GM18508 (cell line): ENCODE results near the gene ATRNL1.

Experiments used
- ATAC-seq: cut with Tn5 transposase; IDR thresholded peaks from one replicate; pipeline ENCODE4 v1.9.1; 2021; ENCODE audit warnings: moderate number of reproducible peaks; ENCODE audit not compliant: insufficient read depth, unreplicated experiment

Gene ATRNL1

DNA sequence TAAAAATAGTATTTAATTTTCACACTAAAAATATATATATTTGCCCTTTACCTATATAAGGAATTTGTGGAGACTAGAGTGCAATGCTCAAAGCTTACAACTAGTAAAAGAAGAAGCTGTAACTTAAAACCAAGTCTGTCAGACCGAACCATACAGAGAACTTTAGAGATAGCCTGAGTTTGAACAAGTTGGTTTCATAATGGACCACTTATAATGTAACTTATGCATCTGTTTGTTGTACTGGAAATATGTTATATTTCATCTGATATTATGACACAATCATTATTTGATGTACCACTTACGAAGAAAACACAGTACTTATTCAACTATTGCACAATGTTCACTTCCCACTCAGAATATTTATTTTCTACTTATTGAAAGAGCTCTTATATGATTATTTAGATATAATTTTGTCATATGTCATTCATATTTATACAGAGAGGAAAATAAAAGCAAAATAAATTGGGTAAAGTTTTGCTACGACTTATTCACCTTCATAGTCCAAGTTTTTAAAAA is 462.8 kb downstream of the ATRNL1 start:
- ATAC-seq, result no peak

DNA sequence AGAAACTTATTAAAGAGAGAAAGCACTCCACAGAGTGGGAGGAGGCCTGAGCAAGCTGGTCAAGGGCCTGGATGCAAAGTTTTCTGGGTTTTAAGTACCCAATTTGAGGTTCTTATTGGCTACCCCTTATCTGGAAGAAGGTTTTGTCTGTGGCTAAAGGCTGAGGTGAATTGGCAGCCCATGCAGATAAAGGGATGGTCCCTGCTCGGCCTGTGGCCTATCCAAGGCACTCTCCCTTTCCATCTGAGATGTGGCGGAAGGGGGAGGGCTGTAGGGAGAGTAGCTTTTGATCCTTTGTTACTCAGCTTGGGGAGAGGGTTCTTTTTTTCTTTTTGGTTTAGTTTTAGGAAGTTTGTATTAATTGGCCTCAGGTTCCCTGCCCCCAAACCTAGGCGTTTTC is 465.1 kb downstream of the ATRNL1 start:
- no peak for ATAC-seq

DNA sequence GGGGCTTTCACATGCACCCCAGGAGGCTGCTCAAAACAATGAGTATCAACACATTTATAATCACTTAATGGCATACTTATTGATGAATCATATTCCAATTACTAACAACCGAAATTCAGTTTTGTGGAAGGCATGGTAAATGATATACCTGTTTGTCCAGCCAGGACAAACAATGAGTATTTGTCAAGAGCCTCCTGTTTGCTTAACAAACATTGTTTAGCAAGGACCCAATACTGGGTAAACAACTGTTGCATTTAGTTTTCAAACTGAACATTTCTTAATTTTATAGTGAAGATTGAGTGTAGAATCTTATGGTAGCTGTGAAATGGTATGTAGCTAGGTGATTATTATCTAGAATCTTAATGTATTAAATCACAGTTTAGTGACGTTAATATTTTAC is 473.7 kb downstream of the ATRNL1 start:
- ATAC-seq, result no peak

DNA sequence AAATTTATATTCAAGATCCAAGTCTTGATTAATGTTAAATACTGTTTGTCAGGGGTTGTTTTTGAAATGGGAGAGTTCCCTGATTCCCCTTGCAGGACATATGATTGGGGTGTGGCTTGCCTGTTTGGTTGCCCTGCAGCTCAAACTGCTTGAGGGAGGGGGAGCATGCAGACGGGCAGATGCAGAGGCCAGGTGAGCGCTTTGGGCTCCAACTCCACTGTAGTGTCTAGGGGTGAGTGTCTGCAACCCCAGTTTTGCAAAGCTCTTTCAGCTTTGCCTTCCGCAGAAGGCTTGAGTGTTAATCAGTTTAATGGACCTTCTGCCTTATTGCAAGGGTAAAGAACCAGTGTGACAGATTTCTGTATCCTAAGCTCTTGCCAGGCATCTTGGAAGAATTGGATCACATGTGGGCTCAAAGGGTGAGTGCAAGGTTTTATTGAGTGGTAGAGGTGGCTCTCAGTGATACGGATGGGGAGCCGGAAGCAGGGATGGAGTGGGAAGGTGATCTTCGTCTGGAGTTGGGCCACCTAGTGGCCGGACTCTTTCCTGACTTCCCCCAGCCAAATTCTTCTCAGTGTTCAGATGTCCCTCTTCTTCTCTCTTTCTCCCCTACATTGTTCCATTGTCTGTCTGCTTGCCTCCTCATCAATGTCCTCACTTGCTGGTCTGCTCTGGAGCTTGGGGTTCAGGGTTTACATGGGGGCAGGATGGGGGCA is 479.7 kb downstream of the ATRNL1 start:
- no peak for ATAC-seq

DNA sequence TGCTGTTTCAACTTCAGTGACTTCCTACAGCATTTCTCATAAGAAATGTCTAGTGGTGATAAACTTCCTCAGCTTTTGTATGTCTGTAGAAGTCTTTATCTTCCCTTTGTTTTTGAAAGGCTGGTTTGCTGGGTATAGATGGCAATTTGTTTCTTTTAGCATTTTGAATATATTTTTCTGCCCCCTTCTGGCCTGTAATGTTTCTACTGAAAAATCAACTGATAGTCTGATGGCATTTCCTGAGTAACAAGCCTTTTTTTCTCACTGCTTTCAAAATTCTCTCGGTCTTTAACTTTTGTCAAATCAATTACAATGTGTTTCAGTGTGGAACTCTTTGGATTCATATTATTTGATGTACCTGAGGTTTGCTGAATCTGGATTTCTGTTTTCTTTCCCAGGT is 487.1 kb downstream of the ATRNL1 start:
- ATAC-seq, result no peak

DNA sequence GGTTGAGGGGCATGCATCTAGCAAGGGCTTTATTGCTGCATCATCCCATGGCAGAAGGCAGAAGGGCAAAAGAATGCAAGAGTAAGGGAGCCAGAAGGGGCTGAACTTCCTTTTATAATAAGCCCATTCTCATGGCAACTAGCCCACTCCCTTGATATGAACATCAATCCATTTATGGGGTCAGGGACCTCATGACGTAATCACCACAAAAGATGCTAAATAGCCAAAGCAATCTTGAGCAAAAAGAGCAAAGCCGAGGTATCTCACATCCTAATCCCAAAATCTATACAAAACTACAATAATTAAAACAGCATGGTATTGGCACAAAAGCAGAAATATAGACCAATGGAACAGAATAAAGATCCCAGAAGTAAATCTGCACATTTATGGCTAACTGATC is 499.9 kb downstream of the ATRNL1 start:
- ATAC-seq, result no peak

DNA sequence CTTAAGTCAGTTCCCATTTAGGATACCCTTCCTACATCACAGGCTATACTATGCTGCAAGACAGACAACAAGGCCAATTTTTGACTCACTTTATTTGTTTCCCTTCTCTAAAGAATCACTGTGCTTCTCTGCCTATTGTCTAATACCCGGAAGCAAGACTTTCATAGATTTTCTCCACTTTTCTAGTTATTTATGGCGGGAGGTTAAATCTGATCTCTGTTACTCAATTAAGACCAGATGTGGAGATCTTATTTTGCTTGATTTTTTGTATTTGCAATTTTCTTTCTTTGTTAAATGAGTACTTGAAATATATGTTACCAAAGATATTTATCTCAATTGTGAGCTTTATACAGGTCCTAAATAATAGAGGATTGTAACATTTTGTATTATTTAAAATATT is 511.5 kb downstream of the ATRNL1 start:
- ATAC-seq, result no peak

DNA sequence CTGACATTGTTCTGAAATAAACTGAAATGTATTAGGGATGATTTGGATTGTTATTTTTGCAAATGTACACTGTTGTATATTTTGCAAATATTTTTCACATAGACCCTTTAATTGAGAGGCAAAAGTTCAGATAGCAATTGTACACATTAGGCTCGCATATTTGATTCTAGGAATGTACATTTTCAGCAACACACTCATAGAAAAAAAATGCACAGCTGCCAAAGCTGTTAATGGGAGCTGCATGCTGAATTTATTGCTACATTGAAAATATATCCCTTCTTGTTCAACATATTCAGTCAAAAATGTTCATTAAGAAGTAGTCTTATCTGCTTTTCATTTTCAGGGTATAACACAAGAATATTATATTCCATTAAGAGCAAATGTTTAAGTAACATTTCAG is 512.9 kb downstream of the ATRNL1 start:
- ATAC-seq, result no peak

DNA sequence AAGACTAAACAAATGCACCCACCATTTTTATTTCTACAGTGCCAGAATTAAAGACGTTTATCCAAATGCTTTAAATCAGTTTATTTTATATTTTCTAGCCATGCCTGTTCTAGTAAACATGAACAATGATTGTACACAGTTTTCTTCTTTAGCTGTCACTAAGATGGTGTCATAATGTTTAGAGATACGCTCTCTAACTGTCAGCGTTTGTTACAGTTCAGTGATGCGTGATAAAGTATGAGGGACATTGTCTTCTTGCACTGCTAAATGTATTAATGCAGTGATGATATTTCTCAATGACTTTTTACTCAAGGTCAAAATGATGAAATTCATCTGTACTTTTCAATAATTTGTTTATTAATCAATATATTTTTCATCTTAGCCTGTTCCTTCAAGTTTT is 513.6 kb downstream of the ATRNL1 start:
- ATAC-seq, result no peak

DNA sequence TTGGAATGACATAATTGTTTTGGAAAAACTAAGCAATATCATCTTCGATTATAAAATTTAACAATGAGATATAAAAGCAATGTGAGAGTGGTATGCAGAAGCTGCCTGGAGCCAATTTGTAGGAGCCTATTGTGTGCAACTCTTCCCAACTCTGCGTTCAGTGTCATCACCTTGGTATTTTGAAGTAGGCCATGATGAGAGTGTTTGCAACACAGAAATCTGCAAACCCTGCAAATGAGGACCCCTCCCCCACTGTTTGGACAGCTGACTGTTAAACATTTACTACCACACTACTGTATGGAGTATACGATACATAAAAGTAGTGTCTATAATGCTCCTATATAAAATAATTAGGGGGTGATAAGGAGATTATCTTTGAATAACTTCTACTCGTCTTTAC is 531.3 kb downstream of the ATRNL1 start:
- ATAC-seq, result no peak

DNA sequence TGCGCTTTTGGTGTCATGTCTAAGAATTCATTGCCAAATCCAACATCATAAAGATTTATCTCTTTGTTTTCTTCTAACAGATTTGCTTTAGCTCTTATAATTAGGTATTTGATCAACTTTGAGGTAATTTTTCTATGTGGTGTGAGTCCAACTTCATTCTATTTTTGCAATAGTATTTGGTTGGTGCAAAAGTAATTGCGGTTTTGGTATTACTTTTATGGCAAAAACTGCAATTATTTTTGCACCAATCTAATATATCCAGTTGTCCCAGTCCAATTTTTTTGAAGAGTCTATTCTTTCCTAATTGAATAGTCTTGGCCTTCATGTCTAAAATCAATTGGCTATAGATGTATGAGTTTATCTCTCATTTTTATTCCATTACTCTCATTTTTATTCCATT is 535.5 kb downstream of the ATRNL1 start:
- no peak for ATAC-seq

DNA sequence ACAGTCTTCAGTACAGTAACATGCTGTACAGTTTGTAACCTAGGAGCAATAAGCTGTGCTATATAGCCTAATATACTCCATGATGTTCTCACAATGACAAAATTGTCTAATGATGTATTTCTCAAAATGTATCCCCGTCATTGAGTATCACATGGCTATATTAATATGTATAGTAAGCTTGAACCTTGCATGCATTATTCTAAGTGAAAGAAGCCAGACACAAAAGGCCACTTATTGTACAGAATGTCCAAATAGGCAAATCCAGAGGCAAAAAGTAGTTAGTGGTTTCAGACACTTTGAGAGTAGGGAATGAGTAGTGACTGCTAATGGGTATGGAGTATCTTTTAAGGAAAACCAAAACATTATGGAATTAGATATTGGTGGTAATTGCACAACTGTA is 545.1 kb downstream of the ATRNL1 start:
- ATAC-seq, result no peak

DNA sequence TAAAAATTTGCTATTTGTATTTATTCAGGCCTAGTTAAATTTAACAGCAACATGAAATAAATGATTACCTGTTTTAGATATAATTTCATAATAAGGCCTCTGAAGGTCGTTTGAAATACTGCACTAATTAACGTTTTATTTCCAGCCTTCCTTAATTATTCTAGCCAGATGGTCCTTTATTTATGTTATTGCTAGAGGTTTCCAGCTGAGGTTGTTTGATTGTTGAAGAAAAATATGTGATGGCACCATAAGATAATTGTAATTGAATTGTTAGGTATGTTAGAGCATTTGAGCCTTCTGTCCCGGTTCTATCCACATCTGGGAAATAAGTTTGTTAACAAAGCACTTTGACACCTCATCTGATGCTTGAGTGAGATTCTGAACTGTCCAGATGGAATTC is 556.1 kb downstream of the ATRNL1 start:
- no peak for ATAC-seq

DNA sequence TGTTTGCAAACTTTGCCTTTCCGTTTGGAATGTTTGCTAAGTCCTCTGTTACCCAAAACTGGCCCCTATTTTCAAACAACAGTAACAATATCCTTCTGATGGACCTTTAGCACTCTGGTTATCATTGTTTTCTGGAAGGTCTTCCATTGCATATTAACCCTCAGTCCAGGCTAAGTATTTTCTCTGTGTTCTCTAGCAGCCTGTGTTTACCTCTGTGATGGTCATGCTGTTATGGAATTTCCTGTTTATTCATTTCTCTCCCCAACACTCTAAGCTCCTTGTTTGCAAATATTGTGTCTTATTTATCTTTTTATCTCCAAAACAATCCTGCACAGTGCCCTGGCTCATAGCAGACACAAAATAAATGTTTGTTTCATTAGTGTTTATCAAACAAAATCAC is 560.3 kb downstream of the ATRNL1 start:
- no peak for ATAC-seq

DNA sequence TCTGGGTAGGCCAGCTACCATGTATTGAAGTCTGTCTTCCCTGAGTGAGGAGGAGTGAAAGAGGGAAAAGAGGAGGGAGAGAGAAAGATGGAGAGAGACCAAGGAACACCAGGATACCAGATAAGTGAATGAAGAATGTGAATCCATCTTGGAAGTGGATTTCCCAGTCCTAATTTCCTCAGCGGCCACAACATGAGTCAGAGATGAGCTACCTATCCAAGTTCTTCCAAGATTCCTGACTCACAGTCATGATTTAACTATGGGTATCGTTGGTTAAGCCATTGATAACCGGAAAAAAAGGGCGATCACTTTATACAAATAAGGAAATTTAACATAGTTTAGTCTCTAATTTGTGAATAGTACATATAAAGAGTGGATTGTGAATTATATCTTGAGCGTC is 561.8 kb downstream of the ATRNL1 start:
- ATAC-seq, result no peak

DNA sequence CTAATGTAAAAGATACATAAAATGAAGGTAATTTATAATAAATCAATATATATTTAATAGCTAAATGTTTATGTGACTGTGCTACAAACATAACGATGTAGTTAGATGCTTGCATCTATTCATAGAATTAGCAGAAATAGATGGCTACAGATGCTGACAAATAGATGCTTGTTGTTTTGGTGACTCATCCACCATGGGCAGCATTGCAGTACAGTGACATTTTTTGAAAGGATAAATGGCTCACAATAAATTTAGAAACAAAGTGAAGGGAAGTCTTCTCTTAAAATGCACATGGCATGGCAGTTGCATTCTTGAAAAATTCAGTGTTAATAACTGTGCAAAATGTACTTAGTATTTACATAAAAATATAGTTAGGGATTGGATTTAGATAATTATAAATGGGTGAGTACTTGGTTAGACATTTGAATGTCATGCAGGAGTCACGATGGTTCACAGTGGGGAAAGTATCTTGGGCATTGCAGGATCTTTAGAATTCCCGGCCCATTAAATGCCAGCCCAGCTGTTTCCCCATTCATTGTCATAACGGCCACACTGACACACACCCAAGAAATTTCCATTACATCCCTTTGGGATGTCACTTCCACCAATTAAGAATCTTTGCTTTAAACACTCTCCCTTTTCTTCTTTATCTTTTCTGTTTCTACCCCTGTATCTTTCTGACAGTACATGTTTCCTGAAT is 564.1 kb downstream of the ATRNL1 start:
- no peak for ATAC-seq

DNA sequence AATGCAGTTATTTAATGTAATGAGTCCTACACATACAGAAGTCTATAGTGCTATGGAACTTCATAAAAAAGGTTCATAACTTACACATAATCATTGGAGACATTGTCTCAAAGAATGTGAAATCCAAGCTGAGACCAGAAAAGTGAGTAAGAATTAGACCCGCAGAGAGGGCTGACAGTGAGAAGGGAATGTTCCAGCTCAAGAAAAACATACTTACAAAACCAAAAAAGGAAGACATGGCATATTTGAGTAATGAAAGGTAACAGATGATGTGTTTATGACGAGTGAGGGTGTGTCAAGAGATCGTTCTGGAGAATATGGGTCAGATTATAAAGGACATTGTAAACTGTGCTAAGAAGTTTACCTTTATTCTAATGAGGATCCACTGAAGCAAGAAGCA is 566.5 kb downstream of the ATRNL1 start:
- ATAC-seq, result no peak

DNA sequence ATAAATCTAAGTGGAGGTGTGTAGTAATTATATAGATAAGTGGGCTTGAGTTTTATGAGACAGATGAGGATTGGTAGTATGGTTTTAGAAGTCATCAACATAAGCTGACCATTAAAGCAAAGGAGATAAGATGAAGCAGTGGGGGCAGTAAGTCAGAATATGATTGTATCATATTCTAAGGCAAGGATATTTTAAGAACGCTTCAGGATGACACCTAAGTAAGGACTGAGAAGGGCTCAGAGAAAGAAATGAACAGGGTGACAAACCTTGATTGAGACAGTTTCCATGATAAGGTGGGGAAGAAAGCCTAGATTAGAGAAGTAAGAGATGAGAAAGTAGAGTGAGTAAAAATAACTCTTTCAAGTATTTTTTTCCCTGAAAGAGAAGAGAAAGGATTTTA is 567.2 kb downstream of the ATRNL1 start:
- no peak for ATAC-seq

DNA sequence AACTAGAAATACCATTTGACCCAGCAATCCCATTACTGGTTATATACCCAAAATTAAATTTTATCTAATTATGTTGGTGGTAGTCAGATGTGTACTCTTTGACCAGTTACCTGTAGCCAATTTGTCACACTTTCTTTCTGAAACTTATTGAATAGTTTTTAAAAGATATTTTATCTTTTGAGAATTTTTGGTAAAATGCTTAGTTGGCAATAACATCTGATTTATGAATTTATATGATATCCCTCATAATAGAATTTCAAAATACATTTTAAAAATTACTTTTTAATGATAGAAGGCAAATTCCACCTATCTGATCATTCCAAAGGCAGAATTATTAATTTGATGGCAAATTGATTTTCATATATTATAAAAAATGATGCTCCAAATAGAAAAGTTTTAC is 569.3 kb downstream of the ATRNL1 start:
- ATAC-seq, result no peak

DNA sequence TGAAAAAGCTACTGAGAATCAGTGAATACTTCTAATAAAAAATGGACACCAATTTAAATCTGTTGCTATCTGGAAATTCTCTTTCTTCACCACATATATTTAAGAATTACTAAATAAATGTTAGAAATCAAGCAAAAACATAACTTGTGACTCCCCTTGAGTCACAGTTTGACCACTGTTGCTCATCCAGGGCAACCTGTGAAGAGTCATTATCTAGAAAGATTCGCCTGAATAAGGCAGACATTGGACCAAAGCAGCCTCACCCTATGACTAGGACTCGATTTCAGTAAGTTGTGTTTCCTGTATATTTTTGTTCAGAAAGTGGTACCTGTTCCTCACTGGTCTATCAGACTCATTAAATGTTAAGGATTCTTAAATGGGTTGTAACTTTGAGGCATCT is 572.4 kb downstream of the ATRNL1 start:
- no peak for ATAC-seq

DNA sequence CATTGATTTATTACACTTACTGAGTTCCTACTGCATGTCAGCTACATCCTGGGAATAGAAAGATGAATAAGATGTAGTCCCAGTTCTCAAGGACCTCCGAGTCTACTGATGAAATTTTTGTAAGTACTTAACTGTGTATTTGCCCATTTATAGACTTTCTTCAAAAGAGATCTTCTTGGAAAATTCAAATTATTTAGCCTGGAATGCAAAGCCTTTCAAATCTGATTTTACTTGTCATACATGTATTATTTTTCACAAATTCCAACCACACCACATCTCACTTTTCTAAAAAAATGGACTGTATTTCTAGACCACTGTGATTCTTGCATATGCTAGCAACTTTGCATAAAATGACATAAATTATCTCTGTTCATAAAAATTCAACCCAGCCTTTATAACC is 581.3 kb downstream of the ATRNL1 start:
- ATAC-seq, result no peak

DNA sequence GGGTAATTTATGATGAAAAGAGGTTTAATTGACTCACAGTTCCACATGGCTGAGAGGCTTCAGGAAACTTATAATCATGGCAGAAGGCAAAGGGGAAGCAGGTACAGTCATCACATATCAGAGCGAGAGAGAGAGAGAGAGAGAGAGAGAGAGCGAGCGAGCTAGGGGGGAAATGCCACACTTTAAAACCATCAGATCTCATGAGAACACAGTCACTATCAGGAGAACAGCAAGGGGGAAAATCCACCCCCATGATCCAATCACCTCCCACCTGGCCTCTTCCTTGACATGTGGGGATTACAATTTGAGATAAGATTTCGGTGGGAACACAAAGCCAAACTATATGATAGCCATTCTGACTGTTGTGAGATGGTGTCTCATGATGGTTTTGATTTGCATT is 603.6 kb downstream of the ATRNL1 start:
- ATAC-seq, result no peak
